Hepatocyte (in vitro differentiated cells): Measurements from ENCODE around the gene ETFBKMT. TPM values are rescaled to one million over a fixed set of nuclear protein-coding genes. Genes with fewer than 3 reads are reported as not detected.

Experiments
- DNase-seq: peaks from one replicate; pipeline ENCODE4 v3.0.0-alpha.2; 2016; ENCODE audit warnings: low spot score
- H2AFZ ChIP-seq: fragments of 200-600 bp; sonication (generic); 2 replicates; pipeline ENCODE4 v1.6.0; 2016; ENCODE audit warnings: antibody characterized with exemption, mild to moderate bottlenecking
- H3K27ac ChIP-seq: fragments of 200-600 bp; sonication (generic); 2 replicates; pipeline ENCODE4 v1.5.1; 2016; ENCODE audit warnings: mild to moderate bottlenecking
- H3K27me3 ChIP-seq: fragments of 200-600 bp; sonication (generic); 2 replicates; pipeline ENCODE4 v1.6.1; 2016
- H3K36me3 ChIP-seq: fragments of 200-600 bp; sonication (generic); replicated peaks from 2 replicates; pipeline ENCODE4 v1.5.1; 2016; ENCODE audit warnings: low read depth; ENCODE audit not compliant: insufficient read depth
- H3K4me1 ChIP-seq: fragments of 200-600 bp; sonication (generic); 2 replicates; pipeline ENCODE4 v1.5.1; 2016; ENCODE audit warnings: mild to moderate bottlenecking, moderate library complexity; ENCODE audit not compliant: insufficient read depth
- H3K4me2 ChIP-seq: fragments of 200-600 bp; sonication (generic); 2 replicates; pipeline ENCODE4 v1.6.0; 2016
- H3K4me3 ChIP-seq: fragments of 200-600 bp; sonication (generic); 2 replicates; pipeline ENCODE4 v1.5.1; 2016; ENCODE audit warnings: mild to moderate bottlenecking
- H3K79me2 ChIP-seq: fragments of 200-600 bp; sonication (generic); 2 replicates; pipeline ENCODE4 v1.6.0; 2017; ENCODE audit warnings: mild to moderate bottlenecking
- H3K9me2 ChIP-seq: fragments of 200-600 bp; sonication (generic); replicated peaks from 2 replicates; pipeline ENCODE4 v1.6.0; 2017; ENCODE audit warnings: mild to moderate bottlenecking; ENCODE audit not compliant: insufficient read depth
- H3K9me3 ChIP-seq: fragments of 200-600 bp; sonication (generic); 2 replicates; pipeline ENCODE4 v1.5.1; 2016; ENCODE audit warnings: low read depth, mild to moderate bottlenecking
- H4K20me1 ChIP-seq: fragments of 200-600 bp; sonication (generic); 2 replicates; pipeline ENCODE4 v1.6.0; 2016; ENCODE audit warnings: mild to moderate bottlenecking; ENCODE audit not compliant: insufficient read depth, poor library complexity, severe bottlenecking
- CTCF ChIP-seq: fragments of 200-600 bp; sonication (generic); IDR thresholded peaks from 2 replicates; pipeline ENCODE4 v1.5.1; 2016; ENCODE audit warnings: antibody characterized with exemption, mild to moderate bottlenecking; ENCODE audit not compliant: poor library complexity
- EZH2 ChIP-seq: fragments of 200-600 bp; sonication (generic); IDR thresholded peaks from 2 replicates; pipeline ENCODE4 v1.6.1; 2016; ENCODE audit warnings: antibody characterized with exemption, mild to moderate bottlenecking, borderline replicate concordance
- EZH2phosphoT487 ChIP-seq: fragments of 200-600 bp; sonication (generic); IDR thresholded peaks from one replicate; pipeline ENCODE4 v1.6.1; 2018; ENCODE audit warnings: antibody characterized with exemption, mild to moderate bottlenecking, low read depth, moderate library complexity; ENCODE audit not compliant: unreplicated experiment, severe bottlenecking
- WGBS: methylation state at CpG from one replicate; pipeline ENCODE4 v1.1.6; 2016; ENCODE audit warnings: low lambda C conversion rate; ENCODE audit errors: missing lambda C conversion rate; 5-methylcytosine and 5-hydroxymethylcytosine counted together
- polyA plus RNA-seq: library from polyadenylated mRNA; unstranded; fragments of >200 nt; fragmentation: Nextera tagmentation; extraction: Ambion mirVana; gene quantifications from 2 replicates; pipeline ENCODE4 v1.2.1, GENCODE V29; 2016
- total RNA-seq: library from RNA; depleted of rRNA; stranded (reverse); fragments of >200 nt; gene quantifications from 2 replicates; pipeline ENCODE4 v1.2.3, GENCODE V29; 2014

The ETFBKMT gene
- total and polyA plus RNA-seq, 2 experiments from 2014 or later: 4.7 to 4.9 TPM

DNA sequence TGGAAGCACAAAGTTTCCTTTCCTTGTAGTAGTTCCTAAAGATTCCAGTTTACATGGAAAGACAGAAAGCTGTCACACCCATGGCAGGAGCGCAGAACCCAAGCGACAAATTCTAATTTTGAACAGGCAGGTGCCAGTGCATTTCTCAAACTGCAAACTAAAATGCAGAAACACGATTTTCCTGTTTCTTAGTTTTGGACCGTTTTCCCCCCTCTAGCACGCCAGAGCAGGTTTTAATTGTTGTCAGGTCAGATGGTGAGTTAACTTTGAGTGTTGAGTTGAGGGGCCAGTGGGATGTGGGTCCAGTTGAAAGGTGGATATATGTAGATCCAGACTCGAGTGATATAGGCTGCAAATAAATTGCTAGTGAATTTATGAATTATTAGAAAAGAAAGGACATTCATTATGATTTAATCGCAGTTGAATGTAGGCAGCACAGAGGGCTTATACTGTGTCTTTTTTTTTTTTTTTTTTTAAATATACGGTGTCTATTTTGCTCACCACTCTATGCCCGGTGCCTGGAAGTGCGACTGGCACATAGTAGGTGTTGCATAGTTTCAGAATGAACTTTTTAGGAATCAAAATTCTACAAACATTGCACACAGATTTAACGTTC is 909 bp upstream of the ETFBKMT start:
- no peak for DNase-seq
- TF ChIP-seq CTCF: no peak
- no peak for TF ChIP-seq EZH2
- no peak for TF ChIP-seq EZH2phosphoT487
- Histone ChIP-seq H3K4me3 (peak overlapping the region; percentile 53), H3K36me3 (no peaks in the 10 kb centered on the region), H3K9me3 (no peaks in the 10 kb centered on the region), H3K27ac (peak overlapping the region; percentile 89), H2AFZ (peak overlapping the region; percentile 81), H3K4me1 (peaks cover 7% of the 10 kb centered on the region), H3K27me3 (no peaks in the 10 kb centered on the region), H4K20me1 (no peaks in the 10 kb centered on the region), H3K79me2 (no peaks in the 10 kb centered on the region), H3K4me2 (peak overlapping the region; percentile 72), H3K9me2 (no peaks in the 10 kb centered on the region)
- 27% methylated on average over 11 of the region's 11 CpGs for WGBS

DNA sequence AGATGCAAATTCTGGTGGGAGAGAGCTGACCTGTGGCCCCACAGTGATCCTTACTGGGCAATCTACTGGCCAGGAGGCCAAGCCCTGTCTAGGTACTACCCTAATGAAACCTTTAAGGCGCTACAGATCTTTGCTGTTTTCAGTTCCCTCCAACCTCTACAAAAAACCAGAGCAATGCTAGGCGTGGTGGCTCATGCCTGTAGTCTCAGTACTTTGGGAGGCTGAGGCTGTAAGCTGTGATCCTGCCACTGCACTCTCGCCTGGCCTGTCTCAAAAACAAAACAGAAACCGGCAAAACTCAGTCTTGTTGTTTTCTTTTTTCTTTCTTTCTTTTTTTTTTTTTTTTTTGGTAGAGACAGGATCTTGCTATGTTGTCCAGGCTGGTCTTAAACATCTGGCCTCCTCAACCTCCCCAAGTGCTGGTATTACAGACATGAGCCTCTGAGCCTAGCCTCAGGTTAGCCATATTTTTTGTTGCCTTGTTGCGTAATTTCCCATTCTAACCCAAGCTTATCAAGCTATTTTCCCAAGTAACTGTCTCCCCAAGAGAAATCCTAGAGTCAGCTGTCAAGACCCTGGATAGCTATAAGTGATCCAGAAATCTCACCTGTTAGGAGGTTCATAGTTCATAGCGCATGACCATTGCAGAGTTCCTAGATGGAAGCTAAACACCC is 2.8 kb downstream of the ETFBKMT start:
- TF ChIP-seq EZH2phosphoT487 (no peak), CTCF (no peak), EZH2 (no peak)
- Histone ChIP-seq H3K4me1 (peaks cover 10% of the 10 kb centered on the region), H3K9me2 (no peaks in the 10 kb centered on the region), H3K36me3 (no peaks in the 10 kb centered on the region), H3K27ac (no peak overlapping the region), H3K4me3 (no peak overlapping the region), H3K27me3 (no peaks in the 10 kb centered on the region), H3K79me2 (no peaks in the 10 kb centered on the region), H3K9me3 (no peaks in the 10 kb centered on the region), H2AFZ (no peak overlapping the region), H3K4me2 (no peak overlapping the region), H4K20me1 (no peaks in the 10 kb centered on the region)
- 93% methylated on average over 6 of the region's 6 CpGs for WGBS
- DNase-seq: no peak

DNA sequence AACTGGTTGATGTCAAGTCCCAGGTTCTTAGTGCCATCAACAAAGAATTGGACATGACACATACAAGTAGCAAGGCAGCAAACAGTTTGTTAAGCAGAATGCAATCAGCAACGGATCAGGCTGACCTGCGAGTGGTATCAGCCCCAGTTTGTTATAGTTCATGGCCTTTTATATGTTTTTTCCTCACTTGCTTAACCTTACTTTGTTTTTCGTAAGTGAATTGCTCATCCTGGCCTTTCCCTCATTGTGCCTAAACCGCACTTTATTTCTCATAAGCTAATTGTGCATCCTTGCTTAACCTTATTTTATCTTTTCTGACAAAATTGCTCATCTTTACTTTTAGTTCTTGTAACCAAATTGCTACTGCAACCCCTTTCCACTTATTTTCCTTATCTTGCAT is 4.1 kb downstream of the ETFBKMT start:
- no peak for DNase-seq
- no peak overlapping the region for H3K27ac ChIP-seq
- TF ChIP-seq EZH2phosphoT487 (no peak), EZH2 (no peak), CTCF (no peak)
- no peaks in the 10 kb centered on the region for H3K9me3 ChIP-seq
- no peaks in the 10 kb centered on the region for H3K9me2 ChIP-seq
- H3K36me3 ChIP-seq: no peaks in the 10 kb centered on the region
- H3K27me3 ChIP-seq: no peaks in the 10 kb centered on the region
- WGBS: 78% methylated on average over 4 of the region's 4 CpGs
- H3K79me2 ChIP-seq: no peaks in the 10 kb centered on the region
- peaks cover 5% of the 10 kb centered on the region for H3K4me1 ChIP-seq
- no peak overlapping the region for H3K4me2 ChIP-seq
- no peak overlapping the region for H2AFZ ChIP-seq
- H3K4me3 ChIP-seq: no peak overlapping the region
- H4K20me1 ChIP-seq: no peaks in the 10 kb centered on the region
